Measurements from ENCODE around the gene RALGAPA2. TPM values are rescaled to one million over a fixed set of nuclear protein-coding genes. Genes with fewer than 3 reads are reported as not detected.

Gene RALGAPA2
- total RNA-seq, 2 donors from 2014 or later = 40.2 to 45.4 TPM

- H3K27me3 ChIP-seq = no peaks in the 10 kb centered on the region
- no peaks in the 10 kb centered on the region for H3K4me1 ChIP-seq
- no peak overlapping the region for H3K4me3 ChIP-seq
- peaks cover 0 to 3% of the 10 kb centered on the region in 2 donors for H3K36me3 ChIP-seq (replicated peaks in 1 of 2; ENCODE audit: insufficient read depth in 1 of 2, low read depth in 2 of 2)
- WGBS, 2 donors = 90 to 94% methylated on average over 3 of the region's 3 CpGs
- DNase-seq (no peak), ATAC-seq (no peak)
- H3K27ac ChIP-seq = no peak overlapping the region
- H3K9me3 ChIP-seq = no peaks in the 10 kb centered on the region
- intact Hi-C loops (cut with DNase I) = no loop called here
- TF ChIP-seq, protein P1, sequence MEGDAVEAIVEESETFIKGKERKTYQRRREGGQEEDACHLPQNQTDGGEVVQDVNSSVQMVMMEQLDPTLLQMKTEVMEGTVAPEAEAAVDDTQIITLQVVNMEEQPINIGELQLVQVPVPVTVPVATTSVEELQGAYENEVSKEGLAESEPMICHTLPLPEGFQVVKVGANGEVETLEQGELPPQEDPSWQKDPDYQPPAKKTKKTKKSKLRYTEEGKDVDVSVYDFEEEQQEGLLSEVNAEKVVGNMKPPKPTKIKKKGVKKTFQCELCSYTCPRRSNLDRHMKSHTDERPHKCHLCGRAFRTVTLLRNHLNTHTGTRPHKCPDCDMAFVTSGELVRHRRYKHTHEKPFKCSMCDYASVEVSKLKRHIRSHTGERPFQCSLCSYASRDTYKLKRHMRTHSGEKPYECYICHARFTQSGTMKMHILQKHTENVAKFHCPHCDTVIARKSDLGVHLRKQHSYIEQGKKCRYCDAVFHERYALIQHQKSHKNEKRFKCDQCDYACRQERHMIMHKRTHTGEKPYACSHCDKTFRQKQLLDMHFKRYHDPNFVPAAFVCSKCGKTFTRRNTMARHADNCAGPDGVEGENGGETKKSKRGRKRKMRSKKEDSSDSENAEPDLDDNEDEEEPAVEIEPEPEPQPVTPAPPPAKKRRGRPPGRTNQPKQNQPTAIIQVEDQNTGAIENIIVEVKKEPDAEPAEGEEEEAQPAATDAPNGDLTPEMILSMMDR (IDR thresholded peaks at IDR 0.05) = no peak
- no peak for TF ChIP-seq POLR2A (IDR thresholded peaks at IDR 0.05)
Measured at GRCh38 chr20:20643927-20644326, 68.5 kb downstream of the RALGAPA2 start.

- Histone ChIP-seq H3K4me3 (no peak overlapping the region), H3K9me3 (no peaks in the 10 kb centered on the region), H3K27me3 (no peaks in the 10 kb centered on the region), H3K36me3 (replicated peaks in 1 of 2; ENCODE audit: insufficient read depth in 1 of 2, low read depth in 2 of 2) (peaks cover 0 to 5% of the 10 kb centered on the region in 2 donors), H3K4me1 (no peaks in the 10 kb centered on the region), H3K27ac (no peak overlapping the region)
- TF ChIP-seq POLR2A (IDR thresholded peaks at IDR 0.05) = no peak
- TF ChIP-seq, protein P1 (IDR thresholded peaks at IDR 0.05) = no peak
- intact Hi-C loops (cut with DNase I) = no loop called here
- no peak for ATAC-seq
- DNase-seq = no peak
- 82 to 92% methylated on average over 2 of the region's 2 CpGs for WGBS, 2 donors
Measured at GRCh38 chr20:20641783-20642182, 70.7 kb downstream of the RALGAPA2 start.

DNA sequence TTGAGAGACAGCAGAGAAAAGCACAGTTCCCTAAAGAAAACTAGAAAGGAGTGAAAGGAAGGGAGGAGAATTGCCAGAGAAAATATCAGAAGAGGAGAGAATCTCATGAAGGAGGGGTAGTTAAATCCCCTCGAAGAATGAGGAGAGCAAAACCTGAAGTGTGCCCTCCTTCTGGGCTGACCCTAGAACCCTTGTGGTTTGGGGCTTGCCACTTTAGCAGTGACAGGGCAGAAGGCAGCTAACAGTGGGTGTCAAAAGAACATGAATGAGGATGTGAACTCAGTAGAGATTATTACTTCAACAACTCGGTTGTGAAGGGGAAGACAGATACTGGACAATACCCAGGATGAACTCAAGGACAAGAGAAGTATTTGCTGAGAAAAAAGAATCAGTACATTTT lies 73.6 kb downstream of the RALGAPA2 start:
- H3K4me3 ChIP-seq = no peak overlapping the region
- no peaks in the 10 kb centered on the region for H3K27me3 ChIP-seq
- no peaks in the 10 kb centered on the region for H3K4me1 ChIP-seq
- TF ChIP-seq, protein P1 (IDR thresholded peaks at IDR 0.05) = no peak
- no peak for TF ChIP-seq POLR2A (IDR thresholded peaks at IDR 0.05)
- no peaks in the 10 kb centered on the region for H3K9me3 ChIP-seq
- intact Hi-C loops (cut with DNase I) = no loop called here
- DNase-seq (no peak), ATAC-seq (no peak)
- 62 to 65% methylated on average over 2 of the region's 2 CpGs for WGBS, 2 donors
- H3K27ac ChIP-seq = no peak overlapping the region
- H3K36me3 ChIP-seq (replicated peaks in 1 of 2; ENCODE audit: insufficient read depth in 1 of 2, low read depth in 2 of 2) = peaks cover 0 to 19% of the 10 kb centered on the region in 2 donors

DNA sequence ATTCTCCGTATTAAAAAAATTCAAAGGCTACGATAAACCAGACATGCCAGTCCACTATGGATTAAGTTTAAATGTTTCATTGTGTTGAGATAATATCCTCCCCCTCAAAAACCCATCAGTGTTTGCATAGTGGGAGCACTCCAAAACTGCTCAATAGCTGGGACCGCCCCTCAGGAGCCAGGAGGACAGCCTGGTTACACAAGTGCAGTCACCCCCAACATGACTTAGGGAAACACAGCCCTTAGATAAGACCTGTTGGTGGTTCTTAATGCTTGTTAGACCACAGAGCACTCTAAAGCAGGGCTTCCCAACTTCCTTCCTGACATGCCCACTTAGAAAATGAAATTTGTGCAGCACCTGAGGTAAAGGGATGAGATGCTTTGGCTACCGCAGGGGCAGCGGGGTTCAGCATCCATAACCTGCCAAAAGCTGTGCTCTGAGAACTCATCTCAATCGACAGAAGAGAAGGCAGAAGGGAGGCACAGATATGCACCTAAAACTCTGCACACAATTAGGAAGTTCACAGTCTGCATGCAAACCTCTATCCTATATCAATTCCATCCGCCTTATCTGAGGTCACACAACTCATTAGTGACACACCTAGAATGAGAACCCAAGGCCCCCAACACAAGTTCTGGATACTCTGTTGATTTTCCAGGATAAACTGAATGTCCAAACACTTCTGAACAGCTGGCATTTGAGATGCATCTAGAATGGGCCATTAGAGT lies 74.3 kb downstream of the RALGAPA2 start:
- Histone ChIP-seq H3K4me3 (no peak overlapping the region), H3K4me1 (no peaks in the 10 kb centered on the region), H3K36me3 (replicated peaks in 1 of 2; ENCODE audit: insufficient read depth in 1 of 2, low read depth in 2 of 2) (peaks cover 0 to 21% of the 10 kb centered on the region in 2 donors), H3K9me3 (no peaks in the 10 kb centered on the region), H3K27ac (no peak overlapping the region), H3K27me3 (no peaks in the 10 kb centered on the region)
- DNase-seq (no peak), ATAC-seq (no peak)
- TF ChIP-seq, protein P1 (IDR thresholded peaks at IDR 0.05) = no peak
- TF ChIP-seq POLR2A (IDR thresholded peaks at IDR 0.05) = no peak
- intact Hi-C loops (cut with DNase I) = no loop called here
- WGBS, 2 donors = 84 to 93% methylated on average over 7 of the region's 7 CpGs

DNA sequence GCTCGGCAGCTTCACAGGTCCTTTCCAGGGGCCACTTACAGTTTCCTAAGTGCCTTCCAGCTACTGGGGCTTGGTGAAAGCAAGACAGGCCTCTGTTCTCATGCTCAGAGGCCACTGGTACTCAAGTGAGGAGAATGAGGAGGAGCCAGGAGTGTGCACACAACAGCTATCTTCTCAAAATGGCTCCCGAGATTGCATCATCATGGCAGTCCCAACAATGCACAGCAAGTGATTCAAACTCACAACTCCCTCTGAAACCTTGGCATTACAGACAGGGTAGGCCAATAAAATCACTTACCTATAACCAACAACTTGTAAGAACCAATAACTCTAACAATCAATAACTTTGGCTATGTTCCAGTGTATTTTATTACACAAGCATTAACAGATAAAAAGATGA lies 77.4 kb downstream of the RALGAPA2 start:
- Histone ChIP-seq H3K27ac (no peak overlapping the region), H3K9me3 (no peaks in the 10 kb centered on the region), H3K27me3 (no peaks in the 10 kb centered on the region), H3K36me3 (replicated peaks in 1 of 2; ENCODE audit: insufficient read depth in 1 of 2, low read depth in 2 of 2) (peaks cover 0 to 25% of the 10 kb centered on the region in 2 donors), H3K4me3 (no peak overlapping the region), H3K4me1 (no peaks in the 10 kb centered on the region)
- WGBS, 2 donors = 93% methylated on average over 2 of the region's 2 CpGs
- intact Hi-C loops (cut with DNase I) = no loop called here
- no peak for TF ChIP-seq POLR2A (IDR thresholded peaks at IDR 0.05)
- DNase-seq (no peak), ATAC-seq (no peak)

Measured in body of pancreas (tissue), 4 donors.